Ascending aorta (tissue), 2 donors: ENCODE results near the gene ANKRD29. TPM values are rescaled to one million over a fixed set of nuclear protein-coding genes. Genes with fewer than 3 reads are reported as not detected.

Experiments used
- DNase-seq, 2 donors: peaks; one replicate each; pipeline ENCODE4 v3.0.0-alpha.2; 2019; ENCODE audit warnings: low spot score in 2 of 2
- H3K27ac ChIP-seq, 2 donors: fragments of 200-600 bp; sonication (generic); one replicate each; pipeline ENCODE4 v1.5.1; 2016 to 2017; ENCODE audit warnings: mild to moderate bottlenecking in 1 of 2
- H3K27me3 ChIP-seq: fragments of 200-600 bp; sonication (generic); one replicate; pipeline ENCODE4 v1.5.1; 2017
- H3K36me3 ChIP-seq, 2 donors: fragments of 200-600 bp; sonication (generic); one replicate each; pipeline ENCODE4 v1.5.1; 2016
- H3K4me1 ChIP-seq, 2 donors: fragments of 200-600 bp; sonication (generic); one replicate each; pipeline ENCODE4 v1.5.1; 2016 to 2017; ENCODE audit warnings: mild to moderate bottlenecking in 1 of 2
- H3K4me3 ChIP-seq, 2 donors: fragments of 200-600 bp; sonication (generic); one replicate each; pipeline ENCODE4 v1.5.1; 2016 to 2017; ENCODE audit warnings: mild to moderate bottlenecking in 1 of 2
- H3K9me3 ChIP-seq, 2 donors: fragments of 200-600 bp; sonication (generic); one replicate each; pipeline ENCODE4 v1.5.1; 2016
- CTCF ChIP-seq, 3 experiments: fragments of 200-600 bp in 2 of 3; fragments of 450-650 bp in 1 of 3; sonication (generic) in 2 of 3; IDR thresholded peaks; one replicate each; pipeline ENCODE4 v1.5.1; 2016 to 2019; ENCODE audit warnings: antibody characterized with exemption in 3 of 3, mild to moderate bottlenecking in 1 of 3, moderate library complexity in 1 of 3
- intact Hi-C: fragments of 100-400 bp; cut with DNase I; formaldehyde crosslinking; loops from one replicate; pipeline ENCODE4 v1.15.1; 2023
- total RNA-seq: library from RNA; depleted of rRNA; stranded (reverse); fragments of >200 nt; gene quantifications from one replicate; pipeline ENCODE4 v1.1.0, GENCODE V29; 2016

The ANKRD29 gene
- total RNA-seq, 1 donor from 2014 or later: 118 TPM

- no peaks in the 10 kb centered on the region for H3K4me1 ChIP-seq
Measured at GRCh38 chr18:23701544-23702064, 38.9 kb upstream of the ANKRD29 start.

DNA sequence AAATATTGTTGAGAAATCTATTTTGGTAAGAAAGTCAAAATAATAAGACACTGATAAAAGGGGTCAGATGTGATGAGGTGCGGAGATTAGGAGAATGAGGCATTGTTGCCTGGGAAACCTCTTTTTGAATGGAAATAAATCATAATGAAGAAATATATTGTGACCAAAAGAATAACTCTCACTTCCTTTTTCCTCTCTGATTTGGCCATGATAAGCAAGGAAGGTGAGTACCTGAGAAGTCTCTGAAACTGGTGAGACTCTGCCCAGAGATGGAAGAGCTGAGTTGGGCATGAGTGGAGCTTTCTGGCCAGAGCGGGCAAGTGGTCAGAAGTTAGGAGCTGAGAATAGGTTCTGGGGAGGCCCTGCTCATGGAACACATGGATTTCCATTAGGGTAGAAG lies 38.3 kb upstream of the ANKRD29 start:
- Histone ChIP-seq H3K9me3 (no peaks in the 10 kb centered on the region), H3K27ac (no peak overlapping the region), H3K4me3 (no peak overlapping the region), H3K4me1 (no peaks in the 10 kb centered on the region), H3K36me3 (no peaks in the 10 kb centered on the region), H3K27me3 (no peaks in the 10 kb centered on the region)
- no peak for TF ChIP-seq CTCF (IDR thresholded peaks at IDR 0.05)
- no peak for DNase-seq
- intact Hi-C loops: no loop called here

More at GRCh38 chr18:23701544-23702064, 38.9 kb upstream of the ANKRD29 start:
- Histone ChIP-seq H3K4me3 (no peak overlapping the region), H3K27ac (no peak overlapping the region), H3K36me3 (no peaks in the 10 kb centered on the region), H3K27me3 (no peaks in the 10 kb centered on the region), H3K9me3 (no peaks in the 10 kb centered on the region)
- TF ChIP-seq CTCF (IDR thresholded peaks at IDR 0.05): no peak
- intact Hi-C loops: no loop called here
- DNase-seq: no peak

DNA sequence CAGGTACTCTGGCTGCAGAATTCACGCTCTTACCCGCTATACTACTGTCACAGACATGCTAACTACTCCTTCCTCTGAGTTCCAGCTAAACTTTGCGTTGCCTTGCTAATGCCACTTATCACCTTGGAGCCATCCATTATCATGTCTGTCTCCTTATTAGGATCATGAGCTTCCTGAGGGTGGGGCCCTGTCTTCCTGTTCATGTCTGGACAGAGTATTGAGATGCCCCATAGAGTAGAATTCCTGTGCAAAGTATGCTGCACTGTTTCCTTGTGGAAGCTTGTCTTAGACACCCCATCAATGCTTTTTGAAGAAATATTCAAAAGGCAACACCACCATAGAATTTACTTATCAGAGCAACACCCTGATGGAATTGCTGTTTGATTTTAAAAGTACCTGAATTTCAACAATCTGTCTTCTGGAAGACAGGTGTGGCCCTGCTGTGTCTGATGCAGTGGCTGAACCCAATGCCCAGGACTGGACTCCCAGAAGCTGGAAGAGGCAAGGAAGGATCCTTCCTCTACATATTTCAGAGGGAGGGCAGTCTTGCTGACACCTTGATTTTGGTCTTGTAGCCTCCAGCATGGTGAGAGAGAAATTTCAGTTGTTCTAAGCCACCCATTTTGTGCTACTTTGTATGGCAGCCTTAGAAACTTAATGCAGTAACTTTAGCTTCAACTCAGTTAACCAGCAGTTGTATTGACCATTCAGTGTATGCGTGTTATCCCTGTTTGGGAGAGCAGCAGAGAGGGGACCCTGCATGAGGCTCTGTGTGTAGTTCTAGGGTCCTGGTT lies 32.1 kb upstream of the ANKRD29 start:
- intact Hi-C loops: no loop called here
- DNase-seq: no peak
- Histone ChIP-seq H3K36me3 (no peaks in the 10 kb centered on the region), H3K4me1 (no peaks in the 10 kb centered on the region), H3K9me3 (no peaks in the 10 kb centered on the region), H3K4me3 (no peak overlapping the region), H3K27me3 (no peaks in the 10 kb centered on the region), H3K27ac (no peak overlapping the region)
- TF ChIP-seq CTCF (IDR thresholded peaks at IDR 0.05): no peak

DNA sequence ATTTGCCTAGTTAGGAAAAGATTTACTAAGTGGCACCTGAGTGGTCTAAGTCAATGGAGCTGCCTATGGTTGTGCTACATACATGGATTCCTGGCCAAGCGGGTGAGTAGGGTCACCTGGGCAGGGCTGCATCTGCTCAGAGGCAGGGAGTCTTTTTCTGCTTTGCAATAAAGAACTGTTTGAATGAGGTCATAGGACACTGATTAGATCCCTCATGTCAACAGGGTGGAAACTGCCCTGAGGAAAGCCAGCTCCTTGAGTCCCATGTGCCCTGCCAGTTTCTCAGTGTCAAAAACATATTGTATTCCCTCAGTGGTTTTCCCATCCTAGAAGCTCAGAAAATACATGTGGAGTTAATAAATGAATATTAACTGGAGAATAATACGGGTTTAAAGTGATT lies 31.1 kb upstream of the ANKRD29 start:
- Histone ChIP-seq H3K4me3 (no peak overlapping the region), H3K9me3 (no peaks in the 10 kb centered on the region), H3K27me3 (no peaks in the 10 kb centered on the region), H3K4me1 (peaks cover 0 to 3% of the 10 kb centered on the region in 2 donors), H3K36me3 (no peaks in the 10 kb centered on the region), H3K27ac (no peak overlapping the region)
- no peak for DNase-seq
- TF ChIP-seq CTCF (IDR thresholded peaks at IDR 0.05): no peak
- intact Hi-C loops: no loop called here

DNA sequence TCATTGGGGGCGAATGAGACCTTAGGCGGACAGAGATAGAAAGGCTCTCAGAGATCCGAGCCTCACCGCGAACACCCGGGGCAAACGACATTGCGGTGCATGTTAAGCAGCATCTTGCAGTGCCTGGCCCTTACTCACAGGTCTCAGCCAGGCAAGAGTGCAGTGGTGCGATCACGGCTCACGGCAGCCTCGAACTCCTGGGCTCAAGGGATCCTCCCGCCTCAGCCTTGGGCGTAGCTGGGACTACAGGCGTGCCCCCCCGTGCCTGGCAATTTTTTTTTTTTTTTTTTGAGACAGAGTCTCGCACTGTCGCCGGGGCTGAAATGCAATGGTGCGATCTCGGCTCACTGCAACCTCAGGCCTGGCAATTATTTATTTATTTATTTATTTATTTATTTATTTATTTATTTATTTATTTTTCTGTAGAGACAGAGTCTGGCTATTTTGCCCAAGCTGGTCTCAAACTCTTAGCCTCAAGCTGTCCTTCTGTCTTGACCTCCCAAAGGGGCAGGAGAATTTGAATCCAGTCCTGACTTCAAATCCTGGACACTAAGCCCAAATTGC lies 27.9 kb upstream of the ANKRD29 start:
- intact Hi-C loops: no loop called here
- H3K27ac ChIP-seq: no peak overlapping the region
- no peaks in the 10 kb centered on the region for H3K9me3 ChIP-seq
- TF ChIP-seq CTCF (IDR thresholded peaks at IDR 0.05): no peak
- no peak for DNase-seq
- no peaks in the 10 kb centered on the region for H3K27me3 ChIP-seq
- peaks cover 0 to 5% of the 10 kb centered on the region in 2 donors for H3K4me1 ChIP-seq
- H3K4me3 ChIP-seq: peak overlapping the region in 1 of 2 donors; percentile 80
- H3K36me3 ChIP-seq: no peaks in the 10 kb centered on the region
